IMR-90 (cell line): ENCODE measurements around the gene KMT2A. TPM values are rescaled to one million over a fixed set of nuclear protein-coding genes. Genes with fewer than 3 reads are reported as not detected.
"Not testable (repeated sequence)": the region's sequence is repeated elsewhere in the genome, so short reads cannot be mapped to it uniquely, and the experiment has no call there.

Experiments used
- ATAC-seq: fragments of 200-7000 bp; cut with Tn5 transposase; 2 replicates; pipeline ENCODE4 v1.9.1; 2020; ENCODE audit warnings: low read depth, mild to moderate bottlenecking, moderate library complexity
- BruUV-seq: library from RNA; stranded (reverse); fragments of 400-500 nt; replicated peaks from 2 replicates; lab custom pipeline; 2021; lab: Mats Ljungman, UMichigan
- CTCF ChIA-PET: fragments of 300-600 bp; formaldehyde crosslinking; extraction: SDS; loops from one replicate; lab custom pipeline; 2021; ENCODE audit warnings: antibody characterized with exemption; lab: Yijun Ruan, JAX
- POLR2A ChIA-PET: fragments of 300-600 bp; sonication (Branson Sonifier 250); formaldehyde crosslinking; loops from one replicate; lab custom pipeline; 2022; ENCODE audit warnings: antibody characterized with exemption; ENCODE audit not compliant: unreplicated experiment; lab: Charles Lee
- DNase-seq: peaks from one replicate; pipeline ENCODE4 v3.0.0; 2013
- H2AFZ ChIP-seq: replicated peaks from 2 replicates; pipeline ENCODE3; 2013; ENCODE audit warnings: low read length, mild to moderate bottlenecking; ENCODE audit not compliant: poor library complexity
- H2AK5ac ChIP-seq: 2 replicates; pipeline ENCODE4 v1.6.1; 2013; ENCODE audit warnings: low read depth, low read length, inconsistent platforms
- H2AK9ac ChIP-seq: replicated peaks from 2 replicates; pipeline ENCODE3; 2013; ENCODE audit warnings: mild to moderate bottlenecking, low read depth, low read length, moderate library complexity; ENCODE audit not compliant: poor library complexity
- H2BK120ac ChIP-seq: 2 replicates; pipeline ENCODE4 v1.6.1; 2013; ENCODE audit warnings: low read depth, low read length, inconsistent platforms
- H2BK15ac ChIP-seq: 3 replicates; pipeline ENCODE4 v1.6.1; 2013; ENCODE audit warnings: low read depth, low read length, inconsistent platforms
- H2BK20ac ChIP-seq: 2 replicates; pipeline ENCODE4 v1.6.1; 2013; ENCODE audit warnings: low read depth, mild to moderate bottlenecking, inconsistent platforms, low read length, moderate library complexity
- H2BK5ac ChIP-seq: 2 replicates; pipeline ENCODE4 v1.6.1; 2013; ENCODE audit warnings: mild to moderate bottlenecking, low read depth, low read length, inconsistent platforms; ENCODE audit not compliant: poor library complexity, severe bottlenecking
- H3K14ac ChIP-seq: replicated peaks from 2 replicates; pipeline ENCODE4 v1.6.1; 2013; ENCODE audit warnings: low read depth, low read length, inconsistent platforms
- H3K18ac ChIP-seq: 2 replicates; pipeline ENCODE4 v1.6.1; 2013; ENCODE audit warnings: low read depth, low read length, control low read depth
- H3K23ac ChIP-seq: 2 replicates; pipeline ENCODE4 v1.6.1; 2013; ENCODE audit warnings: low read depth, low read length, inconsistent platforms
- H3K27ac ChIP-seq: 2 replicates; pipeline ENCODE4 v1.5.1; 2013; ENCODE audit warnings: mild to moderate bottlenecking, control low read depth, low read length; ENCODE audit not compliant: insufficient read depth
- H3K27me3 ChIP-seq: 2 replicates; pipeline ENCODE4 v1.6.1; 2013; ENCODE audit warnings: low read length; ENCODE audit not compliant: control insufficient read depth, insufficient read depth
- H3K36me3 ChIP-seq: 2 replicates; pipeline ENCODE4 v1.6.1; 2013; ENCODE audit warnings: low read length, mixed read lengths; ENCODE audit not compliant: control insufficient read depth, insufficient read depth
- H3K4ac ChIP-seq: 2 replicates; pipeline ENCODE4 v1.6.1; 2013; ENCODE audit warnings: low read depth, low read length, inconsistent platforms
- H3K4me1 ChIP-seq: 2 replicates; pipeline ENCODE4 v1.6.1; 2013; ENCODE audit warnings: low read length, mixed read lengths; ENCODE audit not compliant: control insufficient read depth, insufficient read depth
- H3K4me2 ChIP-seq: 2 replicates; pipeline ENCODE4 v1.6.1; 2013; ENCODE audit warnings: low read depth, mild to moderate bottlenecking, control low read depth, low read length, moderate library complexity
- H3K4me3 ChIP-seq: 2 replicates; pipeline ENCODE4 v1.5.1; 2013; ENCODE audit warnings: low read depth, mild to moderate bottlenecking, control low read depth, low read length, moderate library complexity; ENCODE audit not compliant: insufficient read depth
- H3K56ac ChIP-seq: 2 replicates; pipeline ENCODE4 v1.6.1; 2013; ENCODE audit warnings: low read length, inconsistent platforms; ENCODE audit not compliant: insufficient read depth; ENCODE audit errors: extremely low read depth
- H3K79me1 ChIP-seq, 2 experiments: 2 replicates each; pipeline ENCODE4 v1.6.1; 2013; ENCODE audit warnings: low read length in 2 of 2, inconsistent platforms in 1 of 2, low read depth in 1 of 2
- H3K9ac ChIP-seq: 2 replicates; pipeline ENCODE4 v1.6.1; 2013; ENCODE audit warnings: low read depth, low read length, control low read depth
- H3K9me1 ChIP-seq: 2 replicates; pipeline ENCODE4 v1.6.1; 2013; ENCODE audit warnings: low read length, inconsistent platforms; ENCODE audit not compliant: insufficient read depth
- H3K9me3 ChIP-seq: 2 replicates; pipeline ENCODE4 v1.6.1; 2013; ENCODE audit warnings: low read length; ENCODE audit not compliant: control insufficient read depth, insufficient read depth
- H4K20me1 ChIP-seq: 2 replicates; pipeline ENCODE4 v1.6.1; 2013; ENCODE audit warnings: low read length, inconsistent platforms; ENCODE audit not compliant: insufficient read depth
- H4K5ac ChIP-seq: 2 replicates; pipeline ENCODE4 v1.6.1; 2013; ENCODE audit warnings: mild to moderate bottlenecking, low read depth, low read length, control low read depth
- H4K8ac ChIP-seq, 2 experiments: 2 replicates each; pipeline ENCODE4 v1.6.1; 2013; ENCODE audit warnings: low read depth in 2 of 2, low read length in 2 of 2, control low read depth in 1 of 2, inconsistent platforms in 1 of 2
- H4K91ac ChIP-seq: 2 replicates; pipeline ENCODE4 v1.6.1; 2013; ENCODE audit warnings: low read depth, low read length, inconsistent platforms; ENCODE audit not compliant: insufficient read depth
- WGBS, 2 experiments: methylation state at CpG; one replicate each; pipeline versions ENCODE4 v1.1.5 to v1.1.7; 2013; ENCODE audit warnings: missing lambda C conversion rate in 2 of 2; ENCODE audit not compliant: insufficient read length in 1 of 2; ENCODE audit errors: extremely low coverage in 2 of 2; 5-methylcytosine and 5-hydroxymethylcytosine counted together
- dilution Hi-C: fragments of 300-500 bp; cut with HindIII; formaldehyde crosslinking; loops from one replicate; pipeline ENCODE4 v1.14.3; 2018; ENCODE audit warnings: low sequenced_read_pairs; ENCODE audit not compliant: unreplicated experiment
- in situ Hi-C: fragments of 300-500 bp; cut with MboI; formaldehyde crosslinking; loops from 3 replicates; pipeline ENCODE4 v1.14.3; 2019; ENCODE audit warnings: low sequenced_read_pairs, inconsistent platforms, mixed read lengths
- intact Hi-C: fragments of 100-400 bp; cut with micrococcal nuclease; formaldehyde crosslinking; loops from 2 replicates; pipeline ENCODE4 v1.10.0; 2022
- polyA plus RNA-seq, 3 experiments: library from polyadenylated mRNA; depleted of rRNA; stranded (reverse); fragments of >200 nt; gene quantifications; 2 replicates each; pipeline ENCODE4 v1.2.3, GENCODE V29; 2012; ENCODE audit warnings: low replicate concordance in 1 of 3
- total RNA-seq: library from RNA; depleted of rRNA; stranded (reverse); fragments of >200 nt; gene quantifications from 2 replicates; pipeline ENCODE4 v1.2.3, GENCODE V29; 2012

KMT2A gene
- total and polyA plus RNA-seq, 2 of the 4 experiments (the other 2 are of a cell fraction): 18.2 to 21.1 TPM

GRCh38 chr11:118468968-118469367 is 32.7 kb downstream of the KMT2A start:
- H2AK5ac ChIP-seq, in situ Hi-C loops, POLR2A ChIA-PET, H4K91ac ChIP-seq, H3K27me3 ChIP-seq, H4K8ac ChIP-seq, intact Hi-C loops, H3K23ac ChIP-seq, H2BK120ac ChIP-seq, CTCF ChIA-PET, H3K9me1 ChIP-seq, H2AK9ac ChIP-seq, H2BK20ac ChIP-seq, H3K9me3 ChIP-seq, H2BK15ac ChIP-seq, H3K14ac ChIP-seq, H3K4ac ChIP-seq, H4K5ac ChIP-seq, ATAC-seq, H2BK5ac ChIP-seq, DNase-seq, H3K4me2 ChIP-seq, H3K4me1 ChIP-seq, H3K56ac ChIP-seq, H2AFZ ChIP-seq, H3K27ac ChIP-seq, H3K18ac ChIP-seq, H3K4me3 ChIP-seq, BruUV-seq, dilution Hi-C loops, H3K9ac ChIP-seq: not testable (repeated sequence)
- no CpG with 5 or more reads among the region's 2 CpGs for WGBS, 2 experiments
- Histone ChIP-seq H3K36me3 (peaks cover 14% of the 10 kb centered on the region), H3K79me1 (peaks cover 25 to 52% of the 10 kb centered on the region in 2 experiments), H4K20me1 (peaks cover 16% of the 10 kb centered on the region; the same call in 1 of the 2 replicates)
